ENCODE data around the gene SUDS3. TPM values are rescaled to one million over a fixed set of nuclear protein-coding genes. Genes with fewer than 3 reads are reported as not detected.
A peak's percentile ranks its signal among the peaks of the same experiment; 100 is the strongest.

Gene SUDS3
- total and polyA plus RNA-seq, 10 of the 15 experiments (the other 5 are each of a cell fraction or from before 2014, with no cell fraction given) = 5.2 to 42.8 (median 21.7) TPM

GRCh38 chr12:118355843-118356242 is 20.5 kb upstream of the SUDS3 start:
- in situ Hi-C loops (cut with MboI) = loop anchor here (5.0 kb wide), 1 partner anchor 44 kb away; no protein-coding TSS in a partner anchor
- POLR2A ChIA-PET = interaction anchor here (0.6 to 5.9 kb wide), 8 partner anchors 9 to 151 kb away, joined by 3 to 68 read pairs (median 4); partner anchors contain the start of genes SUDS3 and TAOK3
- Histone ChIP-seq H3K27me3 (replicated peaks in 1 of 2; ENCODE audit: control insufficient read depth in 2 of 2, insufficient read depth in 2 of 2, low read length in 1 of 2) (no peaks in the 10 kb centered on the region), H3K79me2 (ENCODE audit: control insufficient read depth, insufficient read depth, low read length) (peaks cover 76% of the 10 kb centered on the region), H3K4me1 (ENCODE audit: control insufficient read depth, insufficient read depth, low read length) (peaks cover 6% of the 10 kb centered on the region; the same call in 1 of the 2 replicates), H4K20me1 (ENCODE audit: control insufficient read depth, insufficient read depth) (no peaks in the 10 kb centered on the region), H3K9me3 (replicated peaks; ENCODE audit: control insufficient read depth, insufficient read depth, low read length) (peaks cover 6% of the 10 kb centered on the region), H3K9ac (ENCODE audit: control insufficient read depth, insufficient read depth, low read length) (no peak overlapping the region), H3K27ac (ENCODE audit: control insufficient read depth, insufficient read depth) (no peak overlapping the region), H3K36me3 (ENCODE audit: control insufficient read depth in 2 of 2, insufficient read depth in 2 of 2, low read length in 1 of 2) (peaks cover 0 to 4% of the 10 kb centered on the region in 2 experiments; a peak in 1 of 4 replicates), H3K4me3 (0 out of 2 replicates have a peak overlapping the region, but pooled peaks have one; percentile 67), H3K4me2 (ENCODE audit: control insufficient read depth, insufficient read depth) (peak overlapping the region; percentile 6; the same call in 1 of the 2 replicates), H2AFZ (ENCODE audit: control insufficient read depth, low read depth, low read length) (no peak overlapping the region)
- BruUV-seq (replicated peaks) = no TSS peak
- SMC1A ChIA-PET (ENCODE audit: uncharacterized antibody, unreplicated experiment) = interaction anchor here (0.5 to 8.7 kb wide), 13 partner anchors 10 to 172 kb away, joined by 3 to 125 read pairs (median 13); partner anchors contain the start of genes SUDS3 and TAOK3
- intact Hi-C loops (cut with micrococcal nuclease; ENCODE audit: unreplicated experiment) = loop anchor here (5.0 kb wide), 2 partner anchors 119 to 174 kb away; no protein-coding TSS in a partner anchor
- FAIRE-seq (no peak), ATAC-seq (no peak), DNase-seq (ENCODE audit: low read depth, low spot score) (no peak)
- TF ChIP-seq CREB1 (IDR thresholded peaks at IDR 0.05; ENCODE audit: low read depth) = no peak
- no peak for TF ChIP-seq YBX1 (IDR thresholded peaks at IDR 0.05)
- no peak for TF ChIP-seq PAX8 (IDR thresholded peaks at IDR 0.05)
- TF ChIP-seq ZNF592 (IDR thresholded peaks at IDR 0.05) = no peak
- TF ChIP-seq TBL1XR1 (IDR thresholded peaks at IDR 0.05; ENCODE audit: low read depth, low read length) = no peak
- TF ChIP-seq HSF1 (IDR thresholded peaks at IDR 0.05; ENCODE audit: low read depth, low read length) = no peak
- no peak for TF ChIP-seq JUND (IDR thresholded peaks at IDR 0.05; ENCODE audit: low read depth, low read length)
- TF ChIP-seq BRCA1 (IDR thresholded peaks at IDR 0.05; ENCODE audit: low read depth, low read length) = no peak
- TF ChIP-seq ZNF217 (IDR thresholded peaks at IDR 0.05) = no peak
- no peak for TF ChIP-seq IRF3 (IDR thresholded peaks at IDR 0.05)
- TF ChIP-seq HDAC2 (IDR thresholded peaks at IDR 0.05) = no peak
- no peak for TF ChIP-seq STAT1 (conservative IDR thresholded peaks at IDR 0.05)
- TF ChIP-seq KLF5 (IDR thresholded peaks at IDR 0.05; ENCODE audit: partially characterized antibody) = no peak
- no peak for TF ChIP-seq SMC3 (IDR thresholded peaks at IDR 0.05; ENCODE audit: borderline replicate concordance, low read length)
- TF ChIP-seq CEBPZ (IDR thresholded peaks at IDR 0.05; ENCODE audit: low read depth, low read length) = no peak
- RAD21 ChIA-PET (ENCODE audit: unreplicated experiment) = interaction anchor here (0.8 to 6.9 kb wide), 10 partner anchors 9 to 171 kb away, joined by 4 to 98 read pairs (median 28); partner anchors contain the start of gene SUDS3
- CTCF ChIA-PET = interaction anchor here (0.6 to 7.6 kb wide), 12 partner anchors 8 to 234 kb away, joined by 3 to 98 read pairs (median 27); partner anchors contain the start of gene SUDS3
- WGBS (ENCODE audit: insufficient coverage, insufficient replicate concordance, low lambda C conversion rate, missing lambda C conversion rate) = 87% methylated on average over 1 of the region's 1 CpG
